ENCODE data around the gene PRSS38.

Gene PRSS38

DNA sequence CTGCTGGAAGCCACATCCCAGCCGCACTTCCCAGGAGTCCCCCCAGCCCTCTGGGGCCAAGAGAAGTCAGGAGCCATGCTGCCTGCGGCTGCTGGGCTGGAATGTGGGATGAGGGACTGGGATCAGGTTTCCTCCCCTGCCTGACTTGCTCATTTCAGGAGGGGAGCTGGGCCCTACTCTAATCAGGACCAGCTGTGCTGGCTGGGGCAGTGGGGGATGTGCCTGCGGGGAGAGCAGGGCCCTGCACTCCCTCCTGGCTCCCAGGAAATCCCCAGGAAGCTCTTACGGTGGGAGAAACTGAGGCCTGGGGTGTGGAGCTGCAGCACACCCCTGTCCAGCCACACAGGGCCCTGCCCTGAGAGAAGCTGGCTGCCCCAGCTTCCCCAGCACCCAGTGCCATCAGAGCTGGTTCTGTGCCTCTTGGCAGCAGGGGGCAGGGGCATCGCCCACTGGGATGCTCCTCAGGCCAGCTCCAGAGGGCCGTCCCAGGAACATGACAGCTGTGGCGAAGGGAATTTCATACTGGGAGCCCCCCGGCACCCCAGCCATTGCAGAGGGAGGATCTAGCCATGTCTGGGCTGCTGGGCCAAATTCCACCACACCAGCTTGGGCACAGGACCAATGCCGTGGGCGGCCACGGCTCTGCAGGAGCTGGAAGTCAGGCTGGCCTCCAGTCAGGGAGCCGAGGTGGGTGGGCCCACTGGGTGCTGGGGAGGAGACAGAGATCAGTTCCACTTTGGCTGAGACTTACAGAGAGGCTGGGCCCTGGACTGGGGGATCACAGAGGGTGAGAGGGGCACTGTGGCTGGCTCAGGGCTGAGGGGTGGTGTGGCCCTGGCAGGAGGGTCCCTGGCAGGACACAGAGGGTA is 21.3 kb upstream of the PRSS38 start:
- DNase-seq = no peak

DNA sequence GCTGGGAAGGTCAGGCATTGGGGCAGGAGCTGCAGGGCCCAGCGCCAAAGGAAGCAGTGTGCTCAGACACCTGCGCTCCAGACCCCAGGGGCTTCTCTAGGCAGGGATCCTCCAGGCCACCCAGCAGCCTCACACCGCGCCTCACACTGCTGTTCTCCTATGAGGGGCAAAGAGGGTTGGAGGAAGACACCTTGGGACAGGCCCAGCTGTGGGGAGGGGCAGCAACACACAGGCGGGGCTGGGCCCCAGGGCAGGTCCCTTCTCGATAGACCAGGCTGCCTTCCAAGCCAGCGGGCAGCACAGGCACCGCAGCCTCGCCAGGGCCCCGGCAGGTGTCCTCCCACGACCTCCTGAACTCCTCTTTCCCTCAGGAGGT is 20.7 kb upstream of the PRSS38 start:
- DNase-seq = no peak

DNA sequence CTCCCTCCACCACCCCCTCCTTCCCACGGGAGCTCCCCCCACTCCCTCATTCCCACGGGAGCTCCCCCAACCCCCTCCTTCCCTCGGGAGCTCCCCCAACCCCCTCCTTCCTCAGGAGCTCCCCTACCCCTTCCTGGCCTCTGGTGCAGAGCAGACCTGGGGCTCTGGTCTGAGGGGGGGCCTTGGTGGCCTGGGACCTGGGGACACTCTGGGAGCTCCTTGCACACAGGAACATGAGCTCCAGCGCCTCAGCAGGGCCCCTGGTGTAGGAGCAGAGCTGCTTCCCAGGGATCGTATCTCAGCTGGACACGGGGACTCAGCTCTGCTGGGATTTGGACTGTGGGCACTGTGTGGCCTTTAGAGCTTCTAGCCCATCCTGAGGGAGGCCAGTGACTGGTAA is 19.7 kb upstream of the PRSS38 start:
- DNase-seq = no peak

DNA sequence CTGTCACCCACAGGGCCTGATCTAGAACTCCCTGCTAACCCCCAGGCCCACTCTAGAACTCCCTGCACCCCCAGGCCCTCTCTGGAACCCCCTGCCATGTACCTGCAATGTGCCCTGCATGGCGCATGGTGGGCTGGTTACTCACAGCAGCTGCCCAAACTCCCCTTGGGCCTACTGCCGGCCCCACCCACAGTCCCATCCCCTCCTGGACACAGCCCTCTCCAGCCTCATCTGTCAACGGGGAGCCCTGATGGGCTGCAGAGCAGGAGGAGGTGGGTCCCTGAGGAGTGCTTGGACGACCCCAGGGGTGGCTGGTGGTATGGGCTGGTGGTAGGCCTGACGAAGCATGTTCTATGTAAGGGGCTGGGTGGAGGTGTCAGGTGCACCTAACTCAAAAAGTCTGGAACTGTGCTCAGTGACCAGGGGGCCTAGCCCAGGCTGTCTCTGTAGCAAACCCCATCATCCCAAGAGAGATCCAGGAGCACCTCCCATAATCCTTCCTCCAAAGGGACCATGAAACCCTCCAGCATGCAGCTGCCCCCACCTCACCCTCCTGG is 19.0 kb upstream of the PRSS38 start:
- DNase-seq = no peak

DNA sequence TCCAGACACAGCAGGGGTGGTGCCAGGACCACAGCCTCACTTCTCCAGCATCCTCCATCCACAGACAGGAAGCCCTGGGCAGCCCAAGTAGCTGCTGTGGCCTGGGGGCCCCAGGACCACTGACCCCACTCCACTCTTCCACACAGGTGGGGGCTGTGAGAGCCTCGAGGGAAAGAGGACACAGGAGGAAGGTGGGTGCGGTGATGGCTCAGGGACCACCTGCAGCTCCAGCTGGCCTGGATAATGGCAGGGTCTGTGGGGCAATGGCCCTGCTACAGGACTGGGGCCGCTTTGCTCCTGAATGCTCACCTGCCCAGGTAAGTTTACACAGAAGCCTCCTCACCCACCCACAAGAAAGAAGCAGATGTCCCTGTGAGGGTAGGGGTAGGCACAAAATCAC is 18.3 kb upstream of the PRSS38 start:
- no peak for DNase-seq

DNA sequence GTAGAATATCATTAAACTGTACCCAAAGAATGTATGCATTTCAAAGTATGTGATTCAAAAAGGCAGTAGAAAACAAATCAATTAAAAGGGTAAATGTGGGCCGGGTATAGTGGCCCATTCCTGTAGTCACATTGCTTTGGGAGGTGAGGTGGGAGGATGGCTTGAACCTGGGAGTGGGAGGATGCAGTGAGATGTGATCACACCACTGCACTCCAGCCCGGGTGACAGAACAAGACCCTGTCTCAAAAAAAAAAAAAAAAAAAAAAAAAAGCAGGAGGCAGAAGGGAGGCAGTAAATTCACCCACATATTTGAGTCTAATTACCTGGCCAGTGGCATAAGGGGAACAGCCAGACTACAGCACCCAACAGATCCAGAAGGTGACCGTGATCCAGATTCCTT is 17.9 kb upstream of the PRSS38 start:
- DNase-seq = no peak

DNA sequence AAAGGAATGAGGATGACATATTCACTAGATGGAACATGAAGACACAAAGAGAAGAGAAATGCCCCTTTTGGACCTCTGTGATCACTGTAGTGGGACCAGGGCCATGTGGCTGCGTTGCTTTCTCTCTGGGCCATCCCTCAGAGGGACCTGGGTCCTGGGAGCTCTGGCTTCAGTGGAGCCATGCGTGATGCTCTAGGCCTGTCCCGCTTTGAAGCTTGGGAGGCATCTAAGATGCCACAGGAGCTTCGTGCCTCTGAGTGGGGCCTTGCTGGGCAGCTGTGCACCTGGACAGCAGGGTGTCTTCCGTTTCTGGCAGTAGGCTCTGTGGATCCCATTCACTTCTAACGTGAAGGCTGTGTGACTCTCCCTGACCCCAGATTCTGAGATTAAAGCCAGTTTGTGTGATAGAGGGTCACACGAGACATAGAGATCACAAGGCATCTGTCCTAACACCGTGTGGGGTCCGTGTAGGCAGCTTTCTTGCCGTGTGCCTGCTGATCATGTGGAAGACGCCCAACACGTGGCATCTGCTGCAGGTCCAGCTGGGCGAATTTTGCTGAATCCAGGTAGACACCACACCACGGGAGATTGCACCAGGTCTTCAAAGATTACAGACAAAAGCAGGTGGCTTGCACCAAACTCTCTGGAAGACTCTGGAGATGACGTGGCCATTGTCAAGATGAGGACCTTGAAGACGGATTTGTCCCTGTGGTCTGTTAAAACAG is 17.2 kb upstream of the PRSS38 start:
- DNase-seq = no peak

DNA sequence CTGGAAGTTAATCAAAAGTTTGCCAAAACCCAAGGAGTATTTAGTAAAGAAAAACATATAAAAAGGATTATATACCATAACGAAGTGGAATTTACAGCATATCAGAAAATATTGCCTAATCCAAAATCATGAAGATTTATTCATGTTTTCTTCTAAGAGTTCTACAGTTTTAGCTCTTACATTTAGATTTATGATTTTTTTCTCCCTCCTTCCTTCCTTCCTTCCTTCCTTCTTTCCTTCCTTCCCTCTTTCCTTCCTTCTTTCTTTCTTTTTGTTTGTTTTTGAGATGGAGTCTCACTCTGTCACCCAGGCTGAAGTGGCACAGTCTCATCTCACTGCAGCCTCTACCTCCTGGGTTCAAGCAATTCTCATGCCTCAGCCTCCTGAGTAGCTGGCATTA is 15.7 kb upstream of the PRSS38 start:
- DNase-seq = no peak

DNA sequence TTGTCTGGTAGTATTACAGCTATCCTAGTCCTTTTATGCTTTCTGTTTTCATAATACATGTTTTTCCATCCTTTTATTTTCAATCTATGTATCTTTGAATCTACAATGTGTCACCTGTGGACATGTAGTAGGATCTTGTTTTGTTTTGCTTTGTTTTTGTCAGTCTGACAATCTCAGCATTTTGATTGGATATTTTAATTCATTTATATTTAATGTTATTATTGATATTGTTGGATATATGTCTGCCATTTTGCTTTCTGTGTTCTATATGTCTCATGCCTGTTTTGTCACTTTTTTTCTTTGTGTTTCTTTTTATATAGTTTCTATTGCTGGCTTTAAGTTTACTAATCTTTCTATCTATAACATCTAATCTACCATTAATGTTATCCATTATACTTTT is 11.5 kb upstream of the PRSS38 start:
- DNase-seq = no peak

DNA sequence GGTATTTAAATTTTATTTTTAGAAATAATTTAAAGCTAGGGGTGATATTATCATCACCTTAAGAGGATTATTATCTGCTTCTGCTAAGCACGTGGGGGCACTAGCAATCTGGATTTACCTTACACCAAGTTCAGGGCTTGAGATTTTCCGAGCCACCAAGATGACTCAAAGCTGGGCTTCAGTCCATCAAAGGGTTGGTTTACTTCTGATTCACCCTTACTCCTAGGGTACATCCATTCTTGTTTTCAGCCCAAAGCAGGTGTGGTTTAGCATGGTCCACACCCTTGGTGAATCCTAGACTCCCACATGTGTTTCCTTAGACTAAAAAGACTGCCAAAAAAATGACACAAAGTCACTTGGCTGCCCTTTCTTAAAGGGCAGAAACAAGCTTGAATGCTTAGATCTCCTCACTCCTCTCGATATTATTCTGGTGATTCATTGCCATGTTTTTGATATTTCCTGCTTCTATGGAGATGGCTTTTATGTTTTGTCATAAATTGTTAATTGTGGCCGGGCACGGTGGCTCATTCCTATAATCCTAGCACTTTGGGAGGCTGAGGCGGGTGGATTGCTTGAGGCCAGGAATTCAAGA is 9.8 kb upstream of the PRSS38 start:
- DNase-seq = no peak

DNA sequence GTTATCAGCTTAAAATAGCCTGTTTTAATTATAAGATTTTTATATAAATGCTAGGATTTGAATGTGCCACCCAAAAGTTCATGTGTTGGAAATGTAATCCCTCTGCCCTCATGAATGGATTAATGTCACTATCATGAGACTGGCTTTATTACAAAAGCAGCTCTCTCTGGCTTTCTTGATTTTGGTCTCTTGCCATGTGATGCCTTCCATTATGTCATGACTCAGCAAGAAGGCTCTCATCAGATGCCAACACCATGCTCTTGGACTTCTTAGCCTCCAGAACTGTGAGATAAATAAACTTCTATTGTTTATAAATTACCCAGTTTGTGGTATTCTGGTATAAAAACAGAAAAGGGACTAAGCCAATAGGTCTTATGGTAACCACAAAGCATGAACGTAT is 6.9 kb upstream of the PRSS38 start:
- no peak for DNase-seq

DNA sequence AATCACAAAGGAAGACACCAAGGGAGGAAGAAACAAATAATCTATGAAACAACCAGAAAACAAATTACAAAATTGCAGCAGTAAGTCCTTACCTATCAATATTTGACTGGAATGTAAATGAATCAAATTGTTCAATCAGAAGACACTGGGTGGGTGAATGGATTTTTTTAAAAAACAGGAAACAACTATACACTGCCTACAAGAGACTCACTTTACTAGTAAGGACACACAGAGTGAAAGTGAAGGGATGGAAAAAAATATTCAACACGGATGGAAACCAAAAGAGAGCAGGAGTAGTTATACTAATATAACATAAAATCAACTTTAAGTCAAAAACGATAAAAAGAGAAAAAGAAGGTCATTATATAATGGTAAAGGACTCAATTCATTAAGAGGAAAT is 6.4 kb upstream of the PRSS38 start:
- no peak for DNase-seq

DNA sequence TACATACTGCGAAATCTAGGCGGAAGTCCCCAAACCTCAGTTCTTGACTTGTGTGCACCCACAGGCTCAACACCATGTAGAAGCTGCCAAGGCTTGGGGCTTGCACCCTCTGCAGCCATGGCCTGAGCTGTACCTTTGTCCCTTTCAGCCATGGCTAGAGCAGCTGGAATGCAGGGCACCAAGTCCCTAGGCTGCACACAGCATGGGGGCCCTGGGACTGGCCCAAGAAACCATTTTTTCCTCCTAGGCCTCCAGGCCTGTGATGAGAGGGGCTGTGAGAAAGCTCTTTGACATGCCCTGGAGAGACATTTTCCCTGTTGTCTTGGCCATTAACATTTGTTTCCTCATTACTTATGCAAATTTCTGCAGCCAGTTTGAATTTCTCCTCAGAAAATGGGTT is 1.5 kb upstream of the PRSS38 start:
- no peak for DNase-seq

DNA sequence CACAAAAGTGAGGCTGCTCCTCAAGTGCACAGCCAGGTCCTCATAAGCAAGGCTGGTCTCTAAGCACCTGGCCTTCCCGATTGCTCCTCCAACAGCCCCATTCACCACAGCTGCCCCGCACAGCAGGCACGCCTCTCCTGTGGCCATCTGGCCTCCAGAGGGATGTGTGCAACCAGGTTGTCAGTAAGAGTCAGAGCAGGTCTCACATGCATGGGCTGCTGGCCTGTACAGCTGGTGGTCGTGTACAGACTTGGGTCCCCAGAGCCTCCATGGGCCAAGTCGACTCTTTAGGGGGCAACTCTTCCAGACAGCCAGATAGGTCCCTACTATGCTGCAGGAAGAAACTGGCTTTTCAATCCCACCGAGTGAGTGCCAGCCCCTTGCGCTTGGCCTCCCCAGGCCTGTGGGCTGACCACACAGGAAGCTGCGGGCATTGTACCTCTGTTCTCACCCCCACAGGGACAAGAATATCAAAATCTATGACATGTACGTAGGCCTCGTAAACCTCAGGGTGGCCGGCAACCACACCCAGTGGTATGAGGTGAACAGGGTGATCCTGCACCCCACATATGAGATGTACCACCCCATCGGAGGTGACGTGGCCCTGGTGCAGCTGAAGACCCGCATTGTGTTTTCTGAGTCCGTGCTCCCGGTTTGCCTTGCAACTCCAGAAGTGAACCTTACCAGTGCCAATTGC is 1.4 kb downstream of the PRSS38 start:
- DNase-seq = no peak

DNA sequence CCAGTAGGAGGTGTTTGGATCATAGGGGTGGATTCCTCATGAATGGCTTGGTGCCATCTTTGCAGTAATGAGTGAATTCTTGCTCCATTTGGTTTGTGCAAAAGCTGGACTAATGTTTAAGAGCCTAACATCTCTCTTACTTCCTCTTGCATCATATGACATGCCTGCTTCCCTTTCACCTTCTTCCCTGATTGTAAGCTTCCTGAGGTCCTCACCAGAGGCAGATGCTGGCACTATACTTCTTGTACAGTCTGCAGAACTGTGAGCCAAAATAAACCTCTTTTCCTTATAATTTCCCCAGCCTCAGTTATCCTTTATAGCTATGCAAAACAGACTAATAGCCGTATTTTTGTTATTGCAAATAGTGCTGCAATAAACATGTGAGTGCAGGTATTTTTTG is 8.1 kb downstream of the PRSS38 start:
- DNase-seq = no peak

DNA sequence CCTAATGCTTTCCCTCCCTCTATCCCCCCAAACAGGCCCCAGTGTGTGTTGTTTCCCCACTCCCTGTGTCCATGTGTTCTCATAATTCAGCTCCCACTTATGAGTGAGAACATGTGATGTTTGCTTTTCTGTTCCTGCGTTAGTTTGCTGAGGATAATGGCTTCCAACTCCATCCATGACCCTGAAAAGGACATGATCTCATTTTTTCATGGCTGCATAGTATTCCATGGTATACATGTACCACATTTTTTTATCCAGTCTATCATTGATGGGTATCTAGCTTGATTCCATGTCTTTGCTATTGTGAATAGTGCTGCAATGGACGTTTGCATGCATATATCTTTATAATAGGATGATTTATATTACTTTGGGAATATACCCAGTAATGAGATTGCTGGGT is 8.7 kb downstream of the PRSS38 start:
- DNase-seq = no peak

DNA sequence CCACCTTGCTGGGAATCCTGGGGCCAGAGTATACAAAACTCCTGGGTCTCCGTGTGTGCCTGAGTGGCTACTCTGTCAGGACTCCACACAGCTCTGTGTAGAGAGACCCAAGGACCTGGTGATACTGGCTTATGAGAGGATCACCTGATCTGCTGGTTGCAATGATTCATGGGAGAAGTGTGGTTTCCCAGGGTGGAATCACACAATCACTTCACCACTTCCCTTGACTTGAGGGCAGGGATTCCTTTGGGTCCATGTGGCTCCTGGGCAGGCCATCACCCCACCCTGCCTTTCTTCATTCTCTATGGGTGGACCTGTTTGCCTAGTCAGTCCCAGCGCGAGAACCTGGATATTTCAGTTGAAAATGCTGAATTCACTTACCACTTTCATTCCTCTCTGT is 13.3 kb downstream of the PRSS38 start:
- DNase-seq = no peak

DNA sequence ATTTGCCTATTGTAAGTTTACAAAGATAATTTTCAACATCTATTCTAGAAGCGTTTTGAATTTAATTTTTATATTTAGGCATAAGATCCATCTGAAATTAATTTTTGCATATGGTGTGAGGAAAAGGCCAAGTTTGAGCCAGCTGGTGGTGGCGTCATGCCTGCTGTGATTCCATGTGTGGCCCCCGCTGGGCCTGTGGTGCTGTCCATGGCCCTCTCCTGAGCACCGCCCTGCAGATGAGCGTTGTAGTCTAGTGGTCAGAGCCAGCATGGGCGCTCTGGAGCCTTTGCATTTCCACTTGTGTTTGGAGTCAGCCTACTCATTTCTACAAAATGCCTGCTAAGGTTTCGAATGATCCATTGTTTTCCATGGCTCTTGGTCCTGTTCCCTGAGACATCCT is 22.7 kb downstream of the PRSS38 start:
- DNase-seq = no peak

DNA sequence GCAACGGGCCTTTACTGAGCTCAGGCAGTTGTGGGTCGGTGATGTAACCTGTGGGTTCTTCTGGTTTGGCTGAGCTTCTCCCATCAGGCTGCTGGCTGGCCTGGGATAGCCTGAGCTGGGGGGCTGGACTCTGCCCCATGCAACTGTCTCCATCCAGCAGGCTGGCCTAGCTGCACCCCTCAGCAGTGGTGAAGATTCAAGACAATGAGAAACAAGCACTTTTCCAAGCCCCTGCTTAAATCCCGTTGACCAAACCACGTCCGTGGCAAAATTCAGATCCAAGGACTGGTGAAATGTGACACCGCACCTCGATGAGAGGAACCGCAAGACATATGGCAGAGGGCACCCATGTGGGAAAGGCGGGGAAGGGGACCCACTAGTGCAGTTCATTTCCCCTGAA is 25.6 kb downstream of the PRSS38 start:
- DNase-seq = no peak

DNA sequence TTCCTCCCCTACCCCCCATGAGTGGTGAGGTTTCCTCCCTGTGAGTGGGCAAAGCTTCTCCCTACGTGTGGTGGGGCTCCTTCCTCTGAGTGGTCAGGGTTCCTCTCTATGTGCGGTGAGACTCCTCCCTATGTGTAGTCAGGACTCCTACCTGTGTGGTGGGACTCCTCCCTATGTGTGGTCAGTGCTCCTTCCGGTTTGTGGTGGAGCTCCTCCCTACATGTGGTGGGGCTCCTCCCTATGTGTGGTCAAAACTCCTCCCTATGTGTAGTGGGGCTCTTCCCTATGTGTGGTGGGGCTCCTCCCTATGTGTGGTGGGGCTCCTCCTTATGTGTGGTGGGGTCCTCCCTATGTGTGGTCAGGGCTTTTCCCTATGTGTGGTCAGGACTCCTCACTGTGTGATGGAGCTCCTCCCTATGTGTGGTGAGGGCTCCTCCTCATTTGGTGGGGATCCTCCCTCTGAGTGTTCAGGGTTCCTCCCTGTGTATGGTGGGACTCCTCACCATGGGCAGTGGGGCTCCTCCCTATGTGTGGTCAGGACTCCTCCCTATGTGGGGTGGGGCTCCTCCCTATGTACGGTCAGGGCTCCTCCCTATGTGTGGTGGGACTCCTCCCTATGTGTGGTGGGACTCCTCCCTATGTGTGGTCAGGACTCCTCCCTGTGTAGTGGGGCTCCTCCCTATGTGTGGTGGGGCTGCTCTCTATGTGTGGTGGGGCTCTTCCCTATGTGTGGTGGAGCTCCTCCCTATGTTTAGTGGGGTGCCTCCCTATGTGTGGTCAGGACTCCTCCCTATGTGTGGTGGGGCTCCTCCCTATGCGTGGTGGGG is 29.1 kb downstream of the PRSS38 start:
- no peak for DNase-seq

DNA sequence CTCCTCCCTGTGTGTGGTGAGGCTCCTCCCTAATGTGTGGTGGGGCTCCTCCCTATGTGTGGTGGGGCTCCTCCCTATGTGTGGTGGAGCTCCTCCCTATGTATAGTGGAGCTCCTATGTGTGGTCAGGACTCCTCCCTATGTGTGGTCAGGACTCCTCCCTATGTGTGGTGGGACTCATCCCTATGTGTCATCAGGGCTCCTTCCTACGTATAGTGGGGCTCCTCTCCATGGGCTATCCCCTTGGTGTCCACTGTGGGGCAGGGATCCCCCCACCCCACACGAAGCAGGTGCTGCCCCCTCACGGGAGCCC is 29.6 kb downstream of the PRSS38 start:
- no peak for DNase-seq

DNA sequence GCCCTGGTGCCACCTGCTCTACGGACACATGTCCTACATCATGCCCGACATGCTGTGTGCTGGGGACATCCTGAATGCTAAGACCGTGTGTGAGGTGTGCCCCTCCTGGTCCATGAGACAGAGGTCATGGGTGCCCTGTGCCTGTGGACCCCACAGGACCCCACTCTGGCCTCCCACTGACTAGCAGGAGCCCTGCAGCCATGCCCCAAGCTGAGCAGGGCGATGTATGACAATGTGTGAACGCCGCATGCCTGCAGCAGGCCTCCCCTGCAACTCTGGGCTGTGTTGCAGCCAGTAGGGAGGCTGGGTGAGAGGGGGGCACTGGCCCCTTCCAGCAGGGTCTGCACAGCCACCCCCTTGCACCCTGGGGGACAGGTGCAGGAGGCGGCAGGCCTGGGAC is 30.0 kb downstream of the PRSS38 start:
- no peak for DNase-seq
